OCI-LY7 (cell line): Measurements from ENCODE around the gene TTLL5. TPM values are rescaled to one million over a fixed set of nuclear protein-coding genes. Genes with fewer than 3 reads are reported as not detected.

Experiments used
- BruUV-seq: library from RNA; stranded (reverse); fragments of 400-500 nt; replicated peaks from 2 replicates; lab custom pipeline; 2021; lab: Mats Ljungman, UMichigan
- CTCF ChIA-PET: fragments of 300-600 bp; sonication (Branson Sonifier 250); formaldehyde crosslinking; loops from one replicate; lab custom pipeline; 2022; ENCODE audit warnings: antibody characterized with exemption; ENCODE audit not compliant: unreplicated experiment; lab: Charles Lee
- POLR2A ChIA-PET: fragments of 300-600 bp; sonication (Branson Sonifier 250); formaldehyde crosslinking; loops from one replicate; lab custom pipeline; 2022; ENCODE audit warnings: antibody characterized with exemption; lab: Charles Lee
- DNase-seq: peaks from one replicate; pipeline ENCODE4 v3.0.0-alpha.2; 2015; ENCODE audit warnings: low spot score
- H2AFZ ChIP-seq: fragments of 200-600 bp; sonication (generic), shearing (Covaris generic); 2 replicates; pipeline ENCODE4 v1.6.1; 2014; ENCODE audit warnings: mild to moderate bottlenecking, antibody characterized with exemption, low read length, moderate library complexity
- H3K27ac ChIP-seq: fragments of 200-600 bp; sonication (generic); 2 replicates; pipeline ENCODE4 v1.5.1; 2014; ENCODE audit warnings: mixed run types, low read depth, mild to moderate bottlenecking, moderate library complexity, low read length, inconsistent platforms; ENCODE audit not compliant: poor library complexity, severe bottlenecking
- H3K36me3 ChIP-seq: fragments of 200-600 bp; sonication (generic); 2 replicates; pipeline ENCODE4 v1.6.1; 2014; ENCODE audit warnings: mild to moderate bottlenecking, antibody characterized with exemption, low read length, moderate library complexity, mixed read lengths; ENCODE audit not compliant: insufficient read depth
- H3K4me1 ChIP-seq: fragments of 200-600 bp; sonication (generic); 2 replicates; pipeline ENCODE4 v1.5.1; 2014; ENCODE audit warnings: mild to moderate bottlenecking, low read length; ENCODE audit not compliant: insufficient read depth, poor library complexity, severe bottlenecking
- H3K4me2 ChIP-seq: fragments of 200-600 bp; sonication (generic); 2 replicates; pipeline ENCODE4 v1.6.1; 2014; ENCODE audit warnings: mild to moderate bottlenecking, low read length
- H3K4me3 ChIP-seq: fragments of 200-600 bp; sonication (generic); 2 replicates; pipeline ENCODE4 v1.5.1; 2014; ENCODE audit warnings: mild to moderate bottlenecking, low read depth, low read length; ENCODE audit not compliant: poor library complexity, severe bottlenecking
- H3K79me2 ChIP-seq: fragments of 200-600 bp; sonication (generic); 2 replicates; pipeline ENCODE4 v1.6.1; 2016; ENCODE audit warnings: low read depth, mild to moderate bottlenecking, low read length, moderate library complexity, mixed read lengths; ENCODE audit not compliant: insufficient read depth
- H3K9me2 ChIP-seq: fragments of 200-600 bp; sonication (generic); 2 replicates; pipeline ENCODE4 v1.6.1; 2016; ENCODE audit warnings: mild to moderate bottlenecking, low read length, mixed read lengths; ENCODE audit not compliant: insufficient read depth
- H3K9me3 ChIP-seq: fragments of 200-600 bp; sonication (generic); 2 replicates; pipeline ENCODE4 v1.6.1; 2014; ENCODE audit warnings: mild to moderate bottlenecking, mixed run types, low read length, mixed read lengths
- H4K20me1 ChIP-seq: fragments of 200-600 bp; sonication (generic); 2 replicates; pipeline ENCODE4 v1.6.1; 2014; ENCODE audit warnings: mild to moderate bottlenecking, antibody characterized with exemption, low read length, moderate library complexity, mixed read lengths; ENCODE audit not compliant: insufficient read depth
- CTCF ChIP-seq: fragments of 200-600 bp; sonication (generic); conservative IDR thresholded peaks from 2 replicates; pipeline ENCODE4 v1.5.1; 2014; ENCODE audit warnings: mild to moderate bottlenecking, antibody characterized with exemption, low read length, moderate library complexity, mixed read lengths
- EZH2phosphoT487 ChIP-seq: fragments of 200-600 bp; sonication (generic); IDR thresholded peaks from 2 replicates; pipeline ENCODE4 v1.6.1; 2018; ENCODE audit warnings: low read depth, borderline replicate concordance, mild to moderate bottlenecking, mixed run types, antibody characterized with exemption, low read length, moderate library complexity, mixed read lengths
- intact Hi-C: fragments of 100-400 bp; cut with micrococcal nuclease; formaldehyde crosslinking; loops from one replicate; pipeline ENCODE4 v1.10.0; 2022; ENCODE audit not compliant: unreplicated experiment
- total RNA-seq, 2 experiments: library from RNA; depleted of rRNA in 1 of 2; stranded (reverse); fragments of >200 nt in 1 of 2; shearing (Covaris generic) in 1 of 2; gene quantifications; 2 replicates each; pipeline ENCODE4 v1.2.3, GENCODE V29; 2014 to 2022

Gene TTLL5
- total RNA-seq, 2 experiments from 2014 or later = 34.3 to 55.6 TPM

- intact Hi-C loops = no loop called here
- Histone ChIP-seq H3K36me3 (peaks cover 4% of the 10 kb centered on the region; the same call in 1 of the 2 replicates), H3K79me2 (no peaks in the 10 kb centered on the region), H2AFZ (no peak overlapping the region), H3K4me2 (no peak overlapping the region), H4K20me1 (no peaks in the 10 kb centered on the region), H3K9me3 (no peaks in the 10 kb centered on the region), H3K27ac (no peak overlapping the region), H3K9me2 (no peaks in the 10 kb centered on the region), H3K4me1 (no peaks in the 10 kb centered on the region), H3K4me3 (no peak overlapping the region)
- no TSS peak for BruUV-seq
- CTCF ChIA-PET = no interaction called here
- TF ChIP-seq EZH2phosphoT487 (no peak), CTCF (no peak)
- POLR2A ChIA-PET = no interaction called here
- no peak for DNase-seq
Observed at GRCh38 chr14:75858362-75858761, 197.3 kb downstream of the TTLL5 start.

- CTCF ChIA-PET = no interaction called here
- TF ChIP-seq EZH2phosphoT487 = no peak
- TF ChIP-seq CTCF = no peak
- intact Hi-C loops = no loop called here
Observed at GRCh38 chr14:75859746-75860145, 198.7 kb downstream of the TTLL5 start.

GRCh38 chr14:75860561-75861160, 199.6 kb downstream of the TTLL5 start:
- TF ChIP-seq EZH2phosphoT487 = no peak
- TF ChIP-seq CTCF = no peak
- no peak overlapping the region for H3K27ac ChIP-seq
- CTCF ChIA-PET = no interaction called here
- no peaks in the 10 kb centered on the region for H4K20me1 ChIP-seq
- no TSS peak for BruUV-seq
- intact Hi-C loops = no loop called here
- no peak overlapping the region for H3K4me2 ChIP-seq
- H3K4me3 ChIP-seq = no peak overlapping the region
- POLR2A ChIA-PET = interaction anchor here (0.6 kb wide), 1 partner anchor 10 kb away, joined by 6 read pairs; no protein-coding TSS in a partner anchor
- no peak overlapping the region for H2AFZ ChIP-seq
- H3K9me2 ChIP-seq = no peaks in the 10 kb centered on the region
- no peak for DNase-seq
- no peaks in the 10 kb centered on the region for H3K9me3 ChIP-seq
- no peaks in the 10 kb centered on the region for H3K79me2 ChIP-seq
- no peaks in the 10 kb centered on the region for H3K4me1 ChIP-seq
- H3K36me3 ChIP-seq = no peaks in the 10 kb centered on the region

More at GRCh38 chr14:75859746-75860145, 198.7 kb downstream of the TTLL5 start:
- Histone ChIP-seq H2AFZ (no peak overlapping the region), H3K36me3 (peaks cover 4% of the 10 kb centered on the region; the same call in 1 of the 2 replicates), H3K9me3 (no peaks in the 10 kb centered on the region), H4K20me1 (no peaks in the 10 kb centered on the region), H3K9me2 (no peaks in the 10 kb centered on the region), H3K27ac (no peak overlapping the region), H3K4me1 (no peaks in the 10 kb centered on the region), H3K4me3 (no peak overlapping the region), H3K79me2 (no peaks in the 10 kb centered on the region), H3K4me2 (no peak overlapping the region)
- POLR2A ChIA-PET = interaction anchor here (0.8 kb wide), 1 partner anchor 429 kb away, joined by 3 read pairs; no protein-coding TSS in a partner anchor
- BruUV-seq = no TSS peak
- no peak for DNase-seq
